Activated CD8-positive, alpha-beta memory T cell treated with anti-CD3 and anti-CD28 coated beads, Interleukin-2, amount 50 U/mL, for 1 hour (primary cell): Measurements from ENCODE around the gene RIPOR2.

ENCODE experiments used
- DNase-seq: peaks from one replicate; pipeline ENCODE4 v3.0.0-alpha.2; 2020; ENCODE audit errors: extremely low read depth

The RIPOR2 gene

DNA sequence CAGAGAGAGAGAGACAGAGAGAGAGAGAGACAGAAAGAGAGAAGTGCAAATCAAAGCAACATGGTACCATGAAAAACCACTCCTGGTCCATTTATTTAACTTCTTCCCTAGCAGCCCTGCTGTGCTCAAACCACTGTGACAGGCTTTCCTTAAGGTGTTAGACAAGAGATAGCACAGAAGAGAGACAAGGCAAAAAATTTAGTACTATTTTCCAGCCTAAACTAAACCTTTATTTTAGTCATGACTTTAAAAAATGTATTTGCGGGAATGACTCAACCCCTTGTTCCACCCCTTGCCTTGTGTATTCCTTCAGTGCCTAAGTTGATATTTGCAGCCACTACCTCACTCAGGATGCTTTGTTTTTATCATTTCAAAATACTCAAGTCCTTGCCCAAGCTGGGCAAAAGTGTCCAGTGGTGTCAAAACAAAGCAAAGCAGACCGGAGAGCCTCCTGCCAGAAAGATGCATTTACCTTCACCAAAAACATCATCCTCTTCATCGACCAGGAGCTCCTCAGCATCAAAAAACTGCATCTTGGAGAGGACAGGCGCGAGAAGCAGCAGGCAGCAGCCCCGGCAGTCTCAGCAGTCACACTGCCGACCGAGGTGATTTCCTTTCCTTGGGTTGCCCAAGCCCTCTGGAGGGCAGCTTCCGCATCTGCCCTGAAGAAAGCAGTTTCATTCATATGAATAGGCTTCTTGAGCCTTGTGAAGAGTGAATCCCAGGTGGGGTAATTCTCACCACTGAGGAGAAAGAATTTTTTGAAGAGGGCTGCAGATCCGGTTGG, at the start of gene RIPOR2:
RIPOR2 (minus strand) TSS at position 595 of the 787 bp plus-strand sequence; CDS start at position 533, 62 bp downstream.
- no peak for DNase-seq

- DNase-seq, result no peak
Measured at GRCh38 chr6:24985323-24985722, 49.6 kb upstream of the RIPOR2 start.

- DNase-seq, result no peak
Measured at GRCh38 chr6:24982231-24982630, 46.5 kb upstream of the RIPOR2 start.

DNA sequence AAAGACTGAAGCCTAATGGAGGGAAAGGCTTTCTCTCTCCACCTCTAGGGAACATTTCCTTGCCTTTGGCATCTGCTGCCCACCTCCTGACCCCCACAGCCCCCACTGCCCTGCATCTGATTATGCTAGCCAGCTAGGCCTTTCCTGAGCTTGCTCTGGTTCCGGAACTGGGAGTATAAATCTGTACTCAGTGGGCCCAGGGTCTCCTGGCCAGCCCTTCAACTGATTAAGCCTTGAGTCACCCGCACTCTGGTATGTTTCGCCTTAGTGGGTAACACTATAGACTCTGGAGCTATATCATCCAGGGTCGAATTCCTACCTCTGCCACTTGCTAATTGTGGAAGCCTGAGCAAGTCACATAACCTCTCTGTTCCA, 45.6 kb upstream of the RIPOR2 start:
- no peak for DNase-seq

DNA sequence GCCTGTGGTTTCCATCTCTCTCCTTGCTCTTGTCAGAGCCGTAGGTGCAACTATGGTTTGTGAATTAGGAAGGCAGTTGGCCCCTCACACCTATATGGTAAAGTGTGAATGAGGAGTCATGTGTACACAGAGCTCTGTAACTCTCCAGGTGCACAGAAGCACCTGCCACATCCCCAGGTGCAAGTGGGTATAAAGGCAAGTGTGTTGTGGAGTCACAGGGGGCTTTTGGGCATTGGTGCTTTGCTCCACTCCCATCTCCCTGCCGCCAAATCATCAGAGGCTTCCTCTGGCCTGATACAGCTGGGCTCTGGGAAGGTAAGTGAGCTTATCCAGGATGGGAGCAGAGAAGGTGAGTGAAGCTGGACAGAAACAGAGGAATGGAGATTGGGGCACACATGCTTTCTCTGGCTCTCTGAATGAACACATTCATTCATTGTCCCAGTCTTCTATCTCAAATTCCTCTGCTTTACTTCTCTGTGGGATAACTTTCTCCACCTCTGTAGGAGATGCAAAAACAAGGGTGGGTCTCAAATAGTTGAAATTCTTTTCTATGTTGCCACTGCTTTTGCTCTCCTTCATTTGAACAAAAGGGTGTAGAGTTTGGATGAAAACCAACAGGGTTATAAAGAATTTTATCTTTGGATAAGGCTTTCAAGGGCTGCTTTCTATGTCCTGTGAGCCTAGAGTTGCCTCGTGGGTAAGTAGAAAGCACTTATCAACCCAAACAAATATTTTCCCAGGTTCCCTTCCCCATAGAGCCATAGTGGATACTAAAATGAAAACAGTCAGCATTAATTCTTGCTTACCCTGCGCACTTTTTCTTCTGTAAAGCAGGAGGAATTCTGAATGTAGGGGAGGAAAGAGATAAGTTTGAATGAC, 45.0 kb upstream of the RIPOR2 start:
- no peak for DNase-seq

GRCh38 chr6:24979176-24979575, 43.4 kb upstream of the RIPOR2 start:
- DNase-seq, result no peak

DNA sequence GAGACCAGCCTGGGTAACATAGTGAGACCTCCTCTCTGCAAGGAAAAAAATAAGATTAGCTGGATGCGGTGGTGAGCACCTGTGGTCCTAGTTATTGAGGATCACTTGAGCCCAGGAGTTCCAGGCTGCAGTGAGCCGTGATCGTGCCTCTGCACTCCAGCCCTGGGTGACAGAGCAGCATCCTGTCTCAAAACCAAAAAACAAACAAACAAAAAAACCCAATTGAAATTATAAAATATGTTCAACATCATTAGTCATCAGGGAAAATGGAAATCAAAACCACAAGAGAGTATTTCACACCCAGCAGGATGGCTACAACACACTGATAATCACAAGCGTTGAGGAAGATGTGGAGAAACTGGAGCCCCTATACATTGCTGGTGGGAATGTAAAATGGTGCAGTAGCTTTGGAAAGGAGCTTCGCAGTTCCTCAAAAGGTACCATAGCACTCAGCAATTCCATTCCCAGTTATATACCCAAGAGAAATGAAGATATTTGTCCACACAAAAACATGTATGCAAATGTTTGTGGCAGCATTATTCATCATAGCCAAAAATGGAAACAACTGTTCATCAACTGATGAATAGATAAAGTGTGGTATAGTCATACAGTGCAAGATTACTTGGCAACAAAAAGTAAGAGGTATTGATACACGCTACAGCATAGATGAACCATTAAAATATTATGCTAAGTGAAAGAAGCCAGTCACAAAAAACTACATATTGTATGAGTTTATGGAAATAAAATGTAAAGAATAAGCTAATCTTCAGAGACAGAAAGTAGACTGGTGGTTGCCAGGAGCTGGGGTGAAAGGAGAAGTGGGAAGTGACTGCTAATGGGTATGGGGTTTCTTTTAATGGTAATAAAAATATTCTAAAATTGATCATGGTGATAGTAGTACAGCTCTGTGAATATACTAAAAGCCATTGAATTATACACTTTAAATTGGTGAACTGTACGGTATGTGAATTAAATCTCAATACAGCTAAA, 38.7 kb upstream of the RIPOR2 start:
- DNase-seq, result no peak

- no peak for DNase-seq
Measured at GRCh38 chr6:24972311-24972958, 36.7 kb upstream of the RIPOR2 start.

- no peak for DNase-seq
Measured at GRCh38 chr6:24971067-24971466, 35.3 kb upstream of the RIPOR2 start.

DNA sequence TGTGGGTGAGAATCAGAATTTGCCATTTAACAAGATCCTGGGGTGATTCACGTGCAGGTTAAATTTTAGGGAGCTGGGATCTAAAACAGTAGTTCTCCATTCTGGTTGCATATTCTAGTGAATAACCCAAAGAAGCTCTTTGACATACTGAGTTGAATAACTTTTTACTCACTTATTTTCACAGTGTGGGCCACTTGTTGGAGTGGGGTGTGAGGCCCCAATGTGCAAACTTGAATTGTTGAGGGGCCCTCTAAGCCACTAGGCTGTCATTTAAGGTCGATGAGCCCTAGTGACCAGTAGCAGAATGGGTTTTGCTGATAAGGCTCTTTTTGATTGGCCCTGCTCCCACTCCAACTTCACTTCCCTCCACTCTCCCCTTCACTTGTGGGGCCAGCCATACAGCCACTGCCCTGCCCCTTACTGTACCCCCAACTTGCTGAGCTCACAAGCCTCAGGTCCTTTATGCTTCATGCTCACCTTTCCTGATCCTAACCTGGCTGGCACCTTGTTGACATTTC, 33.6 kb upstream of the RIPOR2 start:
- DNase-seq, result no peak

GRCh38 chr6:24968783-24969182, 33.0 kb upstream of the RIPOR2 start:
- no peak for DNase-seq

DNA sequence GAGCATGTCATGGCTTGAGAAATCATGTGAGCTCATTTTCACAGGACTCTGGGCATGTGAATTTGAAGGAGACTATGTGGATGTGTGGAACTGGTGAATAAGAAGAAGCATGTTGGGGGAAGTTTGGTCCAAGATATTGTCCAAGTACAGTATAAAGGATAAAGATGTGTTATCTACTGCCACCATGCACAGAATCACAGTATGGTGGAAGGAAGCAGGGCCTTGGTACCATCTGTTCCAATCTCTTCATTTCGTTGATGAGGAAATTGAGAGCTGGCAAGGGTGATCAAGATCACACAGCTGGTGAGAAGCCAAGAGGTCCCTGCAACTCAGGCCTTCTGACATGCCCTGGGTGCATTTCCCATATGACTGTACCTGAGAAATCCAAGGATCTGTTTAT, 31.5 kb upstream of the RIPOR2 start:
- DNase-seq, result no peak

DNA sequence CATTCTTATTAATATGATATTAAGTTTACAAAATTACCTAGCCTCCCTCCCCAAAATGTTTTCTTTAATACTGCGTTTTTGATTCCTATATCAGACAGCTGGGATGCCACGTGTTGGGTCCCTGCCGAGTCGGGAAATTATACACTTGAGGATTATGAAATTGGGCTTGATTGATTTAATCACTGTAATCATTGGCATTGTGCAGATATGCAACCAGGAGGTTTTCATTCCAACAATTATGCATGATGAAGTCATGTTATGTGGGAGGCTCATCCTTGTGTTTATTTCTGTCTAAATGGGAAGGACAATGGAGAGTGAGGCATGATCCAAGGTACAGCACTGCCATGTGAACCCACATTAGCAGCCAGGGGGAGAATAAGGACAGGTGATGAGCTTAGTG, 30.6 kb upstream of the RIPOR2 start:
- no peak for DNase-seq

DNA sequence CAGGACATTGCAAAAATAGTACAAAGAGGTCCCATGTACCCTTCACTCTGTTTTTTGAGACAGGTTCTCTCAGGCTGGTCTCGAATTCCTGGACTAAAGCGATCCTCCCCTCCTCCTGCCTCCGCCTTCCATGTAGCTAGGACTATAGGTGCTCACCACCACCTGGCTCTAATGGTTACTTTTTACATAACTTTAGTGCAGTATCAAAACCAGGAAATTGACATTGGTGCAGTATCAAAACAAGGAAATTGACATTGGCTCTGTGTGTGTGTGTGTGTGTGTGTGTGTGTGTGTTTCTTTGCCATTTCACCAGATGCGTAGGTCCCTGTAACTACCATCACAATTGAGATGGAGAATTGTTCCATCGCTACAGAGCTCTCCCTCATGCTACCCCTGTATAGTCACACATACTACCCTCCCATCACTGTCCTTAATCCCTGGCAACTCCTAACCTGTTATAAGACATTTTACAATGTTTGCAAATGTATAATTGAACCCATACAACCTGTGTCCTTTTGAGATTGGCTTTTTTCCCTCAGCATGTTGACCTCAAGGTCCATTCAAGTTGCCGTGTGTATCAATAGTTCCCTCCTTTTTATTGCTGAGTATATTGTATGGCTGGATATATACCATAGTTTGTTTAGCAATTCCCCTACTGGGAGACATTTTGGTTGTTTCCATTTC, 28.3 kb upstream of the RIPOR2 start:
- no peak for DNase-seq

DNA sequence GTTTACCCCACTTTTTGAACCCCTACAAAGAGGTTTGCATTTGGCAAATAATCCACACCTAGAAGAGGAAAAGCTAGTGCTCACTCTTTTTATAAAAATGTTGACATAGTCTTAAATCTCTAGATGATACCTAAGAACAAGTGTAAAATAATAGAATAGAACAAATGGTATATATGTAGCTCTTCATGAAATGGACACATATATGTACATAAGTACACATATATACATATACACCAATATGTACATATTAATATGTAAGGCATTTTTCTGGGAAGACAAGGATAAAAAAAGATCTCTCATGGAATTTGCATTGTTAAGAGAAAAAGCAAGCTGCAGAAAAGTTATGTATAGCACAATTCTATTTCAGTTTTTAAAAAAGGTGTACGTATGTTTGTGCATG, 27.6 kb upstream of the RIPOR2 start:
- DNase-seq, result no peak

DNA sequence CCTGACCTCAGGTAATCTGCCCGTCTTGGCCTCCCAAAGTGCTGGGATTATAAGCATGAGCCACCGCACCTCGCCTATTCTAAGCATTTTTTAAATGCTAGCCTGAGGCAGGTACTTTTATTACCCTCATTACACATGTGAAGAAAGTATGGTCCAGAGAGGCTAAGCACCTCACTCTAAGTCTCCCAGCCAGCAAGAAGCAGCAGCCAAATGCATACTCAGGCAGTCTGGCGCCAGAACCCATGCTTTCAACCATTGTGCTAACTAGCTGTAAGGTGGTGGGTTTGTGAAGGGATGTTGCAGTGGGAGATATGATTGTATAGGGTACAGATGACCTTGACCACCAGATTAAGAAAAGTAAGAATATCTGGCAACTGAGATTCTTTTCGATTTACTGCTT, 26.1 kb upstream of the RIPOR2 start:
- no peak for DNase-seq

DNA sequence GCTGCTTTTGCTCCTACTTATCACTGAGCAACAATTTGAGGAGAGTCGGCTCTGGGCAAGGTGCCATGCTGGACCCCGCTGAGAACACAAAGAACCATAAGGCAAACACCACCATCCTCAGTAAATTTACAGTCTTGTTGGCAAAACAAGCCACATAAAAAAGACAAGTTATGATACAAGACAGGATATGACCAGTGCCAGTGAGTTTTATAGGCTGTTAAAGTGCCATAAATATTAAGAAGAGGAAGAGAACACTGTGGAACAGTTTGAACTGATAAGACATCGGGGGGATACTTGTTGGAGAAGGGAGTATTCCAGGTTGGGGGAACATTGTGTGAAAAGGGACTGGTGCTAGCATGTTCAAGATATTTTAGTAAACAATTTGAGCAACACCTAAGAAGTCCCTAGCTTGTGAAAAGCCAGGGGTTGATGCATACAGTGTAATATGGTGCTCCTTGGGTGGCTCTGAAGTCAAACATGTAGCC, 25.3 kb upstream of the RIPOR2 start:
- DNase-seq, result no peak

- DNase-seq, result no peak
Measured at GRCh38 chr6:24959319-24959718, 23.6 kb upstream of the RIPOR2 start.

GRCh38 chr6:24957199-24957598, 21.4 kb upstream of the RIPOR2 start:
- DNase-seq, result no peak

GRCh38 chr6:24953726-24954125, 18.0 kb upstream of the RIPOR2 start:
- DNase-seq, result no peak
